Activated T-helper 2 cell treated with anti-CD3 and anti-CD28 coated beads, Interferon-gamma antibody, Interleukin-2, Interleukin-4, amounts not matched to agents 10 μg/mL and 5 μg/mL and 100 μg/mL, durations not matched to agents 14 hours and 24 hours and 36 hours (primary cell): ENCODE data around the gene ITGAD. TPM values are rescaled to one million over a fixed set of nuclear protein-coding genes. Genes with fewer than 3 reads are reported as not detected.

ENCODE experiments used
- DNase-seq: peaks from one replicate; pipeline ENCODE4 v3.0.0; 2021; ENCODE audit warnings: low spot score
- H3K27ac Mint-ChIP-seq: one replicate; pipeline ENCODE4 v1.8.0; 2021; ENCODE audit warnings: mixed read lengths
- H3K27me3 Mint-ChIP-seq: one replicate; pipeline ENCODE4 v1.8.0; 2021; ENCODE audit warnings: low read depth, mixed read lengths
- H3K36me3 Mint-ChIP-seq: one replicate; pipeline ENCODE4 v1.8.0; 2021; ENCODE audit warnings: low read depth, mixed read lengths
- H3K4me1 Mint-ChIP-seq: one replicate; pipeline ENCODE4 v1.8.0; 2021; ENCODE audit warnings: low read depth, mixed read lengths
- H3K4me3 Mint-ChIP-seq: one replicate; pipeline ENCODE4 v1.8.0; 2021; ENCODE audit warnings: low read depth, mild to moderate bottlenecking, moderate library complexity, mixed read lengths
- H3K9me3 Mint-ChIP-seq: one replicate; pipeline ENCODE4 v1.8.0; 2021; ENCODE audit warnings: mixed read lengths
- intact Hi-C: fragments of 100-400 bp; cut with micrococcal nuclease; formaldehyde crosslinking; loops from one replicate; pipeline ENCODE4 v1.15.1; 2023
- total RNA-seq: library from RNA; stranded (reverse); gene quantifications from 2 replicates; pipeline ENCODE4 v1.2.3, GENCODE V29; 2022

ITGAD gene
- total RNA-seq, 1 donor from 2014 or later, result 0.21 TPM

GRCh38 chr16:31373235-31373634, 19.9 kb upstream of the ITGAD start:
- no peak for DNase-seq
- H3K4me1 Mint-ChIP-seq, result no peaks in the 10 kb centered on the region
- H3K27me3 Mint-ChIP-seq, result no peaks in the 10 kb centered on the region
- intact Hi-C loops, result no loop called here
- peaks cover 35% of the 10 kb centered on the region for H3K36me3 Mint-ChIP-seq
- H3K4me3 Mint-ChIP-seq, result no peak overlapping the region
- H3K27ac Mint-ChIP-seq, result no peak overlapping the region
- H3K9me3 Mint-ChIP-seq, result no peaks in the 10 kb centered on the region

- no peak overlapping the region for H3K4me3 Mint-ChIP-seq
- intact Hi-C loops, result no loop called here
- no peaks in the 10 kb centered on the region for H3K4me1 Mint-ChIP-seq
- H3K27ac Mint-ChIP-seq, result no peak overlapping the region
- H3K9me3 Mint-ChIP-seq, result no peaks in the 10 kb centered on the region
- H3K36me3 Mint-ChIP-seq, result peaks cover 35% of the 10 kb centered on the region
- DNase-seq, result no peak
- H3K27me3 Mint-ChIP-seq, result no peaks in the 10 kb centered on the region
These were observed 17.9 kb upstream of the ITGAD start for GRCh38 chr16:31375231-31375630.

- Mint-ChIP-seq H3K36me3 (peaks cover 34% of the 10 kb centered on the region), H3K9me3 (no peaks in the 10 kb centered on the region), H3K4me1 (no peaks in the 10 kb centered on the region), H3K4me3 (no peak overlapping the region), H3K27ac (no peak overlapping the region), H3K27me3 (no peaks in the 10 kb centered on the region)
- intact Hi-C loops, result no loop called here
- DNase-seq, result no peak
These were observed 16.4 kb upstream of the ITGAD start for GRCh38 chr16:31376705-31377104.

- no peaks in the 10 kb centered on the region for H3K27me3 Mint-ChIP-seq
- H3K27ac Mint-ChIP-seq, result no peak overlapping the region
- no peak for DNase-seq
- intact Hi-C loops, result no loop called here
- H3K4me3 Mint-ChIP-seq, result no peak overlapping the region
- H3K4me1 Mint-ChIP-seq, result peaks cover 1% of the 10 kb centered on the region
- H3K9me3 Mint-ChIP-seq, result no peaks in the 10 kb centered on the region
- peaks cover 35% of the 10 kb centered on the region for H3K36me3 Mint-ChIP-seq
These were observed 15.8 kb upstream of the ITGAD start for GRCh38 chr16:31377210-31377903.

- H3K9me3 Mint-ChIP-seq, result no peaks in the 10 kb centered on the region
- H3K4me3 Mint-ChIP-seq, result no peak overlapping the region
- H3K4me1 Mint-ChIP-seq, result peaks cover 12% of the 10 kb centered on the region
- H3K27me3 Mint-ChIP-seq, result no peaks in the 10 kb centered on the region
- DNase-seq, result no peak
- intact Hi-C loops, result no loop called here
- peaks cover 23% of the 10 kb centered on the region for H3K36me3 Mint-ChIP-seq
- H3K27ac Mint-ChIP-seq, result no peak overlapping the region
These were observed 12.9 kb upstream of the ITGAD start for GRCh38 chr16:31380201-31380600.

- H3K36me3 Mint-ChIP-seq, result peaks cover 8% of the 10 kb centered on the region
- peaks cover 34% of the 10 kb centered on the region for H3K4me1 Mint-ChIP-seq
- H3K27ac Mint-ChIP-seq, result no peak overlapping the region
- no peaks in the 10 kb centered on the region for H3K27me3 Mint-ChIP-seq
- no peaks in the 10 kb centered on the region for H3K9me3 Mint-ChIP-seq
- H3K4me3 Mint-ChIP-seq, result no peak overlapping the region
- DNase-seq, result peak; percentile 60
- intact Hi-C loops, result no loop called here
These were observed 10.5 kb upstream of the ITGAD start for GRCh38 chr16:31382485-31383161.

GRCh38 chr16:31385680-31386079, 7.5 kb upstream of the ITGAD start:
- DNase-seq, result no peak
- Mint-ChIP-seq H3K27ac (peak overlapping the region; percentile 38), H3K9me3 (no peaks in the 10 kb centered on the region), H3K36me3 (peaks cover 8% of the 10 kb centered on the region), H3K27me3 (peaks cover 5% of the 10 kb centered on the region), H3K4me1 (peaks cover 36% of the 10 kb centered on the region), H3K4me3 (no peak overlapping the region)
- intact Hi-C loops, result loop anchor here (1.0 to 5.0 kb wide), 4 partner anchors 30 to 183 kb away; partner anchors contain the start of genes ITGAX, PYCARD and ZNF843

GRCh38 chr16:31386157-31386984, 6.8 kb upstream of the ITGAD start:
- H3K4me1 Mint-ChIP-seq, result peaks cover 37% of the 10 kb centered on the region
- no peaks in the 10 kb centered on the region for H3K9me3 Mint-ChIP-seq
- H3K27me3 Mint-ChIP-seq, result peaks cover 6% of the 10 kb centered on the region
- no peak for DNase-seq
- peak overlapping the region; percentile 38 for H3K27ac Mint-ChIP-seq
- intact Hi-C loops, result loop anchor here (1.0 to 5.0 kb wide), 4 partner anchors 31 to 184 kb away; partner anchors contain the start of genes ITGAX, PYCARD and ZNF843
- no peak overlapping the region for H3K4me3 Mint-ChIP-seq
- H3K36me3 Mint-ChIP-seq, result peaks cover 8% of the 10 kb centered on the region

GRCh38 chr16:31388535-31388934, 4.6 kb upstream of the ITGAD start:
- H3K4me1 Mint-ChIP-seq, result peaks cover 29% of the 10 kb centered on the region
- intact Hi-C loops, result loop anchor here (5.0 kb wide), 1 partner anchor 186 kb away; the partner anchor contains the start of gene PYCARD
- no peak overlapping the region for H3K27ac Mint-ChIP-seq
- no peak for DNase-seq
- no peaks in the 10 kb centered on the region for H3K36me3 Mint-ChIP-seq
- H3K9me3 Mint-ChIP-seq, result no peaks in the 10 kb centered on the region
- peaks cover 6% of the 10 kb centered on the region for H3K27me3 Mint-ChIP-seq
- no peak overlapping the region for H3K4me3 Mint-ChIP-seq

- DNase-seq, result no peak
These were observed 2.6 kb upstream of the ITGAD start for GRCh38 chr16:31390504-31391041.

GRCh38 chr16:31395647-31396046, 2.5 kb downstream of the ITGAD start:
- H3K27me3 Mint-ChIP-seq, result peaks cover 2% of the 10 kb centered on the region
- intact Hi-C loops, result no loop called here
- H3K27ac Mint-ChIP-seq, result no peak overlapping the region
- H3K9me3 Mint-ChIP-seq, result peaks cover 16% of the 10 kb centered on the region
- peaks cover 15% of the 10 kb centered on the region for H3K36me3 Mint-ChIP-seq
- no peak overlapping the region for H3K4me3 Mint-ChIP-seq
- DNase-seq, result no peak
- peaks cover 19% of the 10 kb centered on the region for H3K4me1 Mint-ChIP-seq

More at GRCh38 chr16:31390504-31391041, 2.6 kb upstream of the ITGAD start:
- intact Hi-C loops, result no loop called here
- Mint-ChIP-seq H3K9me3 (no peaks in the 10 kb centered on the region), H3K27me3 (peaks cover 6% of the 10 kb centered on the region), H3K4me3 (no peak overlapping the region), H3K4me1 (peaks cover 24% of the 10 kb centered on the region), H3K36me3 (no peaks in the 10 kb centered on the region), H3K27ac (no peak overlapping the region)

GRCh38 chr16:31397096-31397660, 4.0 kb downstream of the ITGAD start:
- intact Hi-C loops, result no loop called here
- no peak for DNase-seq
- H3K4me3 Mint-ChIP-seq, result no peak overlapping the region
- no peak overlapping the region for H3K27ac Mint-ChIP-seq
- peaks cover 15% of the 10 kb centered on the region for H3K36me3 Mint-ChIP-seq
- H3K4me1 Mint-ChIP-seq, result peaks cover 23% of the 10 kb centered on the region
- peaks cover 16% of the 10 kb centered on the region for H3K9me3 Mint-ChIP-seq
- no peaks in the 10 kb centered on the region for H3K27me3 Mint-ChIP-seq
